HepG2 (cell line): ENCODE data around the gene TOP2B. TPM values are rescaled to one million over a fixed set of nuclear protein-coding genes. Genes with fewer than 3 reads are reported as not detected.

Source experiments
- ATF2 ChIP-seq: sonication (generic); formaldehyde crosslinking; IDR thresholded peaks from 2 replicates; pipeline ENCODE4 v1.4.0; 2020; ENCODE audit warnings: missing genetic modification reagents
- CC2D1A ChIP-seq: sonication (generic); formaldehyde crosslinking; IDR thresholded peaks from 2 replicates; pipeline ENCODE4 v1.8.1; 2023; ENCODE audit warnings: mild to moderate bottlenecking, missing genetic modification reagents
- CENPT ChIP-seq: sonication (generic); formaldehyde crosslinking; IDR thresholded peaks from 2 replicates; pipeline ENCODE4 v1.8.0; 2022; ENCODE audit warnings: low read depth, mild to moderate bottlenecking, moderate library complexity, missing genetic modification reagents
- KLF16 ChIP-seq, 2 experiments: sonication (generic) in 1 of 2; formaldehyde crosslinking in 1 of 2; IDR thresholded peaks; 2 replicates each; pipeline versions ENCODE4 v1.6.1 to v1.8.0; 2016 to 2023; ENCODE audit warnings: missing genetic modification reagents in 2 of 2, missing compliant biosample characterization in 1 of 2
- MLLT10 ChIP-seq: sonication (generic); formaldehyde crosslinking; IDR thresholded peaks from 2 replicates; pipeline ENCODE4 v1.4.0; 2020; ENCODE audit warnings: missing genetic modification reagents
- PHF5A ChIP-seq: IDR thresholded peaks from one replicate; pipeline ENCODE4 v1.6.1; 2018; ENCODE audit warnings: low read depth, missing genetic modification reagents; ENCODE audit not compliant: unreplicated experiment
- REST ChIP-seq, 2 experiments: IDR thresholded peaks; 2 replicates each; pipeline ENCODE4 v1.6.1; 2011 to 2012; ENCODE audit warnings: low read length in 2 of 2, borderline replicate concordance in 1 of 2, low read depth in 1 of 2, mild to moderate bottlenecking in 1 of 2, moderate library complexity in 1 of 2
- SALL1 ChIP-seq: sonication (generic); formaldehyde crosslinking; IDR thresholded peaks from 2 replicates; pipeline ENCODE4 v1.8.0; 2022; ENCODE audit warnings: mild to moderate bottlenecking, missing genetic modification reagents
- SMARCC2 ChIP-seq: fragments of 450-650 bp; IDR thresholded peaks from 2 replicates; pipeline ENCODE4 v1.6.1; 2017; ENCODE audit warnings: antibody characterized with exemption, mild to moderate bottlenecking
- ZBTB7B ChIP-seq: sonication (generic); formaldehyde crosslinking; IDR thresholded peaks from 2 replicates; pipeline ENCODE4 v1.4.0; 2020; ENCODE audit warnings: missing genetic modification reagents
- ZNF317 ChIP-seq: sonication (generic); formaldehyde crosslinking; IDR thresholded peaks from 2 replicates; pipeline ENCODE4 v1.5.0; 2020; ENCODE audit warnings: mild to moderate bottlenecking, missing genetic modification reagents
- ZNF816 ChIP-seq: sonication (generic); formaldehyde crosslinking; IDR thresholded peaks from 2 replicates; pipeline ENCODE4 v1.8.0; 2022; ENCODE audit warnings: missing genetic modification reagents, mild to moderate bottlenecking, borderline replicate concordance
- polyA plus RNA-seq, 8 experiments: library from polyadenylated mRNA; depleted of rRNA in 3 of 8; stranded (reverse) in 7 of 8; unstranded in 1 of 8; fragments of >200 nt; fragmentation: Illumina TruSeq in 4 of 8; extraction: Trizol in 4 of 8; gene quantifications; 2 replicates each; pipeline versions ENCODE4 v1.2.1 to v1.2.3, GENCODE V29; 2011 to 2016; ENCODE audit warnings: low read depth in 4 of 8, missing spikeins in 1 of 8, mixed read lengths in 1 of 8; ENCODE audit not compliant: insufficient read depth in 1 of 8
- total RNA-seq, 5 experiments: library from RNA; depleted of rRNA; stranded (reverse); fragments of >200 nt; fragmentation: Illumina TruSeq; extraction: Trizol; gene quantifications; 2 replicates each; pipeline ENCODE4 v1.2.3, GENCODE V29; 2016; ENCODE audit warnings: low read depth in 1 of 5
- TF ChIP-seq, protein P1 (sequence below): sonication (generic); formaldehyde crosslinking; IDR thresholded peaks from 2 replicates; pipeline ENCODE4 v1.4.0; 2020; ENCODE audit warnings: missing genetic modification reagents, borderline replicate concordance
- TF ChIP-seq, protein P2 (sequence below), 2 experiments: fragments of 450-650 bp in 1 of 2; sonication (generic) in 1 of 2; formaldehyde crosslinking; IDR thresholded peaks; 2 replicates each; pipeline versions ENCODE4 v1.5.0 to v1.8.0; 2020 to 2022; ENCODE audit warnings: mild to moderate bottlenecking in 1 of 2, missing genetic modification reagents in 1 of 2
- TF ChIP-seq, protein P3 (sequence below): sonication (generic); formaldehyde crosslinking; IDR thresholded peaks from 2 replicates; pipeline ENCODE4 v1.9.0; 2021; ENCODE audit warnings: missing genetic modification reagents, mild to moderate bottlenecking, borderline replicate concordance
- TF ChIP-seq, protein P4 (sequence below): sonication (generic); formaldehyde crosslinking; IDR thresholded peaks from 2 replicates; pipeline ENCODE4 v1.8.0; 2022; ENCODE audit warnings: missing genetic modification reagents, mild to moderate bottlenecking, inconsistent platforms, borderline replicate concordance

The TOP2B gene
- total and polyA plus RNA-seq, 2 of the 13 experiments (the other 11 are each of a cell fraction or from before 2014, with no cell fraction given) = 27.6 to 88.1 TPM

GRCh38 chr3:25663869-25664811 is 567 bp downstream of the TOP2B start (continued):
- TF ChIP-seq, protein P1, sequence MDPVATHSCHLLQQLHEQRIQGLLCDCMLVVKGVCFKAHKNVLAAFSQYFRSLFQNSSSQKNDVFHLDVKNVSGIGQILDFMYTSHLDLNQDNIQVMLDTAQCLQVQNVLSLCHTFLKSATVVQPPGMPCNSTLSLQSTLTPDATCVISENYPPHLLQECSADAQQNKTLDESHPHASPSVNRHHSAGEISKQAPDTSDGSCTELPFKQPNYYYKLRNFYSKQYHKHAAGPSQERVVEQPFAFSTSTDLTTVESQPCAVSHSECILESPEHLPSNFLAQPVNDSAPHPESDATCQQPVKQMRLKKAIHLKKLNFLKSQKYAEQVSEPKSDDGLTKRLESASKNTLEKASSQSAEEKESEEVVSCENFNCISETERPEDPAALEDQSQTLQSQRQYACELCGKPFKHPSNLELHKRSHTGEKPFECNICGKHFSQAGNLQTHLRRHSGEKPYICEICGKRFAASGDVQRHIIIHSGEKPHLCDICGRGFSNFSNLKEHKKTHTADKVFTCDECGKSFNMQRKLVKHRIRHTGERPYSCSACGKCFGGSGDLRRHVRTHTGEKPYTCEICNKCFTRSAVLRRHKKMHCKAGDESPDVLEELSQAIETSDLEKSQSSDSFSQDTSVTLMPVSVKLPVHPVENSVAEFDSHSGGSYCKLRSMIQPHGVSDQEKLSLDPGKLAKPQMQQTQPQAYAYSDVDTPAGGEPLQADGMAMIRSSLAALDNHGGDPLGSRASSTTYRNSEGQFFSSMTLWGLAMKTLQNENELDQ (CRISPR knock-in tag) = no peak
- TF ChIP-seq REST (IDR thresholded peaks at IDR 0.05; ENCODE audit: borderline replicate concordance in 1 of 2, low read depth in 1 of 2, low read length in 2 of 2) = no peak
- no peak for TF ChIP-seq ZBTB7B (CRISPR knock-in tag)
- TF ChIP-seq PHF5A = no peak
- TF ChIP-seq, protein P2, sequence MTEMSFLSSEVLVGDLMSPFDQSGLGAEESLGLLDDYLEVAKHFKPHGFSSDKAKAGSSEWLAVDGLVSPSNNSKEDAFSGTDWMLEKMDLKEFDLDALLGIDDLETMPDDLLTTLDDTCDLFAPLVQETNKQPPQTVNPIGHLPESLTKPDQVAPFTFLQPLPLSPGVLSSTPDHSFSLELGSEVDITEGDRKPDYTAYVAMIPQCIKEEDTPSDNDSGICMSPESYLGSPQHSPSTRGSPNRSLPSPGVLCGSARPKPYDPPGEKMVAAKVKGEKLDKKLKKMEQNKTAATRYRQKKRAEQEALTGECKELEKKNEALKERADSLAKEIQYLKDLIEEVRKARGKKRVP (CRISPR knock-in tag; IDR thresholded peaks at IDR 0.05) = 0 out of 4 replicates have a peak, but pooled peaks of 1 of the 2 experiments have one; percentile 46
- no peak for TF ChIP-seq KLF16 (CRISPR knock-in tag; IDR thresholded peaks at IDR 0.05)
- peak; percentile 28; the same call in 1 of the 2 replicates for TF ChIP-seq CENPT (CRISPR knock-in tag)
- TF ChIP-seq ZNF816 (CRISPR knock-in tag) = 0 out of 2 replicates have a peak, but pooled peaks have one; percentile 33
- TF ChIP-seq SALL1 (CRISPR knock-in tag) = no peak
- no peak for TF ChIP-seq ATF2
- no peak for TF ChIP-seq ZNF317 (CRISPR knock-in tag)
- no peak for TF ChIP-seq MLLT10
- TF ChIP-seq CC2D1A (CRISPR knock-in tag) = no peak
- no peak for TF ChIP-seq SMARCC2
- TF ChIP-seq, protein P3, sequence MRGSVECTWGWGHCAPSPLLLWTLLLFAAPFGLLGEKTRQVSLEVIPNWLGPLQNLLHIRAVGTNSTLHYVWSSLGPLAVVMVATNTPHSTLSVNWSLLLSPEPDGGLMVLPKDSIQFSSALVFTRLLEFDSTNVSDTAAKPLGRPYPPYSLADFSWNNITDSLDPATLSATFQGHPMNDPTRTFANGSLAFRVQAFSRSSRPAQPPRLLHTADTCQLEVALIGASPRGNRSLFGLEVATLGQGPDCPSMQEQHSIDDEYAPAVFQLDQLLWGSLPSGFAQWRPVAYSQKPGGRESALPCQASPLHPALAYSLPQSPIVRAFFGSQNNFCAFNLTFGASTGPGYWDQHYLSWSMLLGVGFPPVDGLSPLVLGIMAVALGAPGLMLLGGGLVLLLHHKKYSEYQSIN (CRISPR knock-in tag) = no peak
- TF ChIP-seq, protein P4, sequence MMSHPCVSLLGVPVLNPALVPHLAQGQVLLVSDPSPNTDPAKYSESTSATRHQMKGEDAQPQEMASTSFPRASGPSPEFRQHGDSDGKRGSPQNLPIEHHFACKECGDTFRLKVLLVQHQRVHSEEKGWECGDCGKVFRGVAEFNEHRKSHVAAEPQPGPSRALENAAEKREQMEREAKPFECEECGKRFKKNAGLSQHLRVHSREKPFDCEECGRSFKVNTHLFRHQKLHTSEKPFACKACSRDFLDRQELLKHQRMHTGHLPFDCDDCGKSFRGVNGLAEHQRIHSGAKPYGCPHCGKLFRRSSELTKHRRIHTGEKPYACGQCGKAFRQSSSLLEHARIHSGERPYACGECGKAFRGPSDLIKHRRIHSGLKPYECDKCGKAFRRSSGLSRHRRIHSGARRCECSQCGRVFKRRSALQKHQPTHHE (CRISPR knock-in tag) = no peak
